DMS114 treated with DMSO at 0.1 percent for 48 hours (cell line): Measurements from ENCODE around the gene CAMTA1.
A peak's percentile ranks its signal among the peaks of the same experiment; 100 is the strongest.

Experiments
- DNase-seq: peaks from one replicate; lab custom pipeline; 2025; ENCODE audit not compliant: unreplicated experiment; lab: John Stamatoyannopoulos, UW

Gene CAMTA1

DNA sequence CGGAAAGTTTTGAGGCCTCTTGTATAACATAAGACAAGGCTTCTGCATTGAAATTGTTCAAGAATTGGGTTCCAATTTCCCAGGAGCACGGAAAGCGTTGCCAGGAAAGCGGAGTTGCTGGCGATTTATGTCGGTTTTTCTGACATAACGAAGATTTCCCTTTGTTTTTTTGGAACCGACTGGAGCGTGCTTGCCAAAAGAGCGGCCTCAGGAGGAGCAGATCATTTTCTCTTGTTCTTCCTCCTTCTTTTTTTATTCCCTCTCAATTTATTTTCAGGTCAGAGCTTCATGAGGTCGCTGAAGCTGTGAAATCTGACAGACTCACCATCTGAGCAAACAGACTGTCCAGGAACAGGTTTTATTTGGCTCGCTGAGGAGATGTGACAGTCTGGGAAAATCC, 275.5 kb downstream of the CAMTA1 start:
- DNase-seq: no peak

DNA sequence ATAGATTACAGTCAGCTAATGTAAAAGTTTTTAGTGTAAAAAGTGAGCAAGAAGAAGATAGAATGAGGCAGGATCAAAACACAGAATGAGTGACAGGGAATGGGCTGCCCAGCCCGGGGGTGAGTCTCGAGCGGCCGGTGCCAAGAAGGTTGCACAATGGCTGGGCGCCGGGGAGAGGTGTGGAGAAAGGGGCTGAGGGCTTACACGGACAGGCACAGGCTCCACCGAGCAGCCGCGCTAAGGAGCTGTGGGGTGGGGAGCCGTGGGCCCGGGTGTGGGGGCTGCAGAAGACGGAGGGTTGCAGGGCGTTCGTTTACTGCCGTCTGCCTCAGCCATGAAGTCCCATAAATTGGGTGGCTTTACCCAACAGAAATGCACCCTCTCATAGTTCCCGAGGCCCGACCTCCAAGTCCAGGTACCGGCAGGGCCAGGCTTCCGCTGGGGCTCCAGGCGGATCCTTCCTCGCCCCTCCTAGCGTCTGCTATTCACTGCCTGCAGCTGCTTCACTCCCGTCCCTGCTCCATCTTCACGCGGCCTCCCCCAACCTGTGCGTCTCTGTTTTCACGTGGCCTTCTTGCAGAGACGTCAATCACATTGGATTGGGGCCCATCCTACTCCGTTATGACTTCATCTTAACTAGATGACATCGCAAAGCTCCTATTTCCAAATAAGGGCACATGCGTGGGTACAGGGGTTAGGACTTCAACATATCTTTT, 277.2 kb downstream of the CAMTA1 start:
- DNase-seq: no peak

DNA sequence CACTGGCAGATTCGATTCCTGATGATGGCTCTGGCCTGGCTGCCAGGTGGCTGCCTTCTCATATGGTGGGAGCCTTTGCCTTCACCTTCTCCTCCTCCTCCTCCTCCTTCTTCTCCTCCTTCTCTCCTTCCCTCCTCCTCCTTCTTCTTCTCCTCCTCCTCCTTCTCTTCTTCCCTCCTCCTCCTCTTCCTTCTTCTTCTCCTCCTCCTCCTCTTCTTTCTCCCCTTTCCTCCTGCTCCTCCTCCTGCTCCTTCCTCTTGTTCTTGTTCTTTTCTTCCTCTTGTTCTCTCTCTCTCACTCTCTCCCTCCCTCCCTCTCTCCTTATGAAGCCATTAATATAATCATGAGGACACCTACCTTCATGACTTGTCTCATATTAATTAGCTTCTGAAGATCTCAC, 278.7 kb downstream of the CAMTA1 start:
- DNase-seq: no peak

GRCh38 chr1:7068552-7068951, 283.3 kb downstream of the CAMTA1 start:
- DNase-seq: no peak

GRCh38 chr1:7069931-7070330, 284.7 kb downstream of the CAMTA1 start:
- DNase-seq: peak; percentile 3

- DNase-seq: peak; percentile 43
Measured at GRCh38 chr1:7070389-7071029, 285.3 kb downstream of the CAMTA1 start.

DNA sequence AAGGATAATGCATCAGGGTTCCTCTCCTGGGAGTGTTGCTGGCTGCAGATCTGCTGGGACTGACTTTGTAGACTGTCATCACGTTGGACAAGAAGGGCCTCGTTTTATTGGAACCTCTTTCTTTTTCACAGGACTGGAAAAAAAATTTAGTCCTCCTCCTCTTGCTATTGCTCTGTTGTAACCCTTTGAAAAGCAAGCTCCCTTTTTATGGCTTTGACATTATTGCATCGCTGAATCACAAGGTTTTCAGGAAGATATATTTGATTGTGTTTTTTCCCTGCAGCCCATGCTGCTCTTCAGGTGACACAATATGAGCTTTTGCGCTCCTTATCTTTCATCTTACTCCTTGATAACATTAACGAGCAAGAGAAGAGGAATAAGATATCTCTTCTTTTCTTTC, 290.9 kb downstream of the CAMTA1 start:
- no peak for DNase-seq

- no peak for DNase-seq
Measured at GRCh38 chr1:7076572-7076971, 291.3 kb downstream of the CAMTA1 start.

GRCh38 chr1:7077136-7077535, 291.9 kb downstream of the CAMTA1 start:
- DNase-seq: no peak

DNA sequence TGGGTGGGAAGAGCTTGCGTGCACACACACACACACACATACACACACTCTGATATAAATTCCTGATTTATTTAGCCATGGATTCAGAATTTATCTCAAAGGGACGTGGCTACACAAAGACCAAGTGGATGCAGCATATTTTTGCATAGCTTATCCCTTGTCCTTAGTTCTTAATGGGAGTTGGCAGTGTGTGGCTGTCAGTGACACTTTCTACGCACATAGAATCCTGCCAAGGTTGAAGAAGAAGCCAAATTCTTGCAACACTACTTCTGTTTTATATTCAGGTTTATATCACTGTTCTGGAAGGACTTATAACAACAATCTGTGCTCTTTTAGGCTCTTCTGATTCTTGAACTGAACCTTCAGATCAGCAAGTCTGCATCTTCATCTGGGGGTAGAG, 292.7 kb downstream of the CAMTA1 start:
- no peak for DNase-seq

DNA sequence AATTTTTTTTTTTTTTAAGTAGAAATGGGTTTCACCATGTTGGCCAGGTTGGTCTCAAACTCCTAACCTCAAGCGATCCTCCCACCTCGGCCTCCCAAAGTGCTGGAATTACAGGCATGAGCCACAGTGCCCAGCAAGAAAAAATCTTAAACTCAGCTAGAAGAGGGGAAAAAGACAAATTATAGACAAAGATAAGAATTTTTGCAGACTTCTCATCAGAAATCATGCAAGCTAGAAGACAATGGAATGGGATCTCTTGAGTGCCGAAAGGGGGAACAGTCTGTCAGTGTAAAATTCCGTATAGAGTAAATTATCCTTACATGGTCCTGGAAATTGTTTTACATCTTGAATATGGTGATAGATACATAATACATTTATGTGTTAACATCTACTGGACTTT, 294.4 kb downstream of the CAMTA1 start:
- DNase-seq: no peak

- DNase-seq: no peak
Measured at GRCh38 chr1:7084232-7084894, 299.1 kb downstream of the CAMTA1 start.

GRCh38 chr1:7085521-7085920, 300.3 kb downstream of the CAMTA1 start:
- no peak for DNase-seq

DNA sequence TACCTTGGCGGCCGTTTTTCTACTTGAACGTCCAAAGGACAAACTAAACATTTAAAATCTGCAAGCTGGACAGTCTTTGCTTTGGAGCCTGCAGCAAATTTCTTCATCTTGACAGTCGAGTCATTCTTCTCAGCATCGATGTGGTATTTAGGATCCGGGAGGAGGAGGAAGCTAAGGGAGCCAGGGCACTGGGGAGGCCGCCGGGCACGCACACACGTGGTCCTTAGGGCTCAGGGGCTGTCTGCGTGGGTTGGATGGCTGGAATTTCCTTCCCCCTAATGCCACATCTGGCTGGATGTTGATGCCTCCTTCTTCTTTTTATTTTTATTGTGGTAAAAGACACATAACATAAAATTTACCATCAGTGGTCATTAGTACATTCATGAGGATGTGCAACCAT, 300.9 kb downstream of the CAMTA1 start:
- DNase-seq: no peak

DNA sequence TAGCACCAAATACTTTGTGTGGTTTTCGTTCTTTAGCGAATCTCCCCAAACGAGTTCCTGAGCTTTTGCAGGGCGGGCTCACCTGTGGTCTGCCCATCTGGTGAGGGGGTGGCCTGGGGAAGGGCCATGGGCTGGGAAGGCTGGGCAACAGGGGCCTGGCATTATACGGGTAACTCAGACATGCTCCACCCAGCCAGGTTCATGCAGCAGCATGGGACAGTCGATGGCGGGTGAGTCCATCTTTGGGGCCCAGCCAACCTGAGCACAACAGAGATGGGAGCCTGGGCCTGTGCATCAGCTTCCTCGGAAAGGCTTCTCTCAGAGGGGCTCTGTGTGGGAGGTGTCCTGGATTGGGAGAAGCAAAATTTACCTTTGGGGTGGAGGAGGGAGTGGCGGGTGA, 302.6 kb downstream of the CAMTA1 start:
- DNase-seq: no peak

- no peak for DNase-seq
Measured at GRCh38 chr1:7089497-7089896, 304.2 kb downstream of the CAMTA1 start.

DNA sequence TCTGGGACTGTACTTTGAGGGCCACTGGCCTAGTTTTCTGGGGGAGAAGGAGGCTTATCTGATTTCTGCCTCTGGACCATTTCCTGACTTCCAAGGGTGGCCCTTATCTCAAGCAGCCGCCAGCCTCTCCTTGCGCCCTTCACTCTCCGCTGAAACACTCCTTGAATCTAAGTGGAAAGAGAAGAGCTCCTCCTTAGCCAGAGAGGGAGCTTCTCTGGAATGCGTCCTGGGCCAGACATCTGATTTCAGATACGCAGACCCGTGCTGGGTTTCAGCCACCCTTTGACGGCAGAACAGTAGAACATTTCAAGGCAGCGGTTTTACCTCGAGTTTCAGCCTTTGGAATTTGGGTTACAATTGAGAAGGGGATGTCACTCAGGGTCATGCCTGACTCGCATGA, 308.0 kb downstream of the CAMTA1 start:
- no peak for DNase-seq

- no peak for DNase-seq
Measured at GRCh38 chr1:7094086-7094485, 308.8 kb downstream of the CAMTA1 start.

DNA sequence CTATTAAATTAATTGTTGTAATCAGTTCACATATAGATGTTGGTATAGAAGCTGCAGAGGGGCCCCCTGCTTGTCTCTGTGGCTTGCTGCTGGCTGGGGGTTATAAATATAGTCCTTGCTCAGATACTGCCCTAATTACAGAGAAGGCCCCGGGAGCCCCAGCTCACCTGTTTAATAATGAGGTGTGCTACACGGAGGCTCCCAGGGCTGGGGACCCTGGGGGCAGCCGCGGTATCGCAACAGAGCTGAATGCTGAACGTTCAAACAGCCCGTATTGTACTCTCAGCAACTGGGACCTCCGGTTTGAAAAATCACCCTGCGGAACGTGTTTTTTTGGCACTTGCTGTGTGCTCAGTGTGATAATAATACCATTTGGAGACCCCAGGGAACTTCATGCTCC, 309.3 kb downstream of the CAMTA1 start:
- DNase-seq: no peak

DNA sequence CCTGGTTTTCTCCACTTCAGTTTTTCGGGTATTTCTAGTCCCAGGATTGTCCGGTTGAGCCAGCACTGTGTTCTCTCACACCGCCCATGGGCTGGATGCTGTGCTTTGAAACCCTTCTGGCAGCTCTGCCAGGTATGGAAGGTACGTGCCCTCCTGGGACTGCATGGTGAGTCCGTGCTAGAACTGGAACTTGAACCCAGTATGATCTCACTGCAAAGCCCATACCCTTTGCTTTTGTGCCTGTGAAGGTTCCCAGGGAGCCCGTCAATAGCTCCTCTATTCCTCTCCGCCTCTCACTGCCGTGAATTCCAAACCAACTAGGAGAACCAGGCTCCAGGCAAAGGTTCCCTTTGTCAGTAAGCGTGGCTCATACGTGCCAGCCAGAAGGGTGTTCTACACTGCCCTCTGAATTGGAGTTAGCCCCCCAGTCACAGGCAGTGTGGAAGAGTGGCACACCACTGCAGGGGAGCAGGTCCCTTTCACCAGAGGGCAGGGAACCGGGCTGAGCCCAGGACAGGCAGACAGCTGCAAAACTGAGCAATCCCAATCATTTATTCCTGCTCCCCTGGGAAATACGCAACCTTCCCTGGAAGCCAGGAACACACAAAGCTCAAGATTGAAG, 310.2 kb downstream of the CAMTA1 start:
- no peak for DNase-seq

DNA sequence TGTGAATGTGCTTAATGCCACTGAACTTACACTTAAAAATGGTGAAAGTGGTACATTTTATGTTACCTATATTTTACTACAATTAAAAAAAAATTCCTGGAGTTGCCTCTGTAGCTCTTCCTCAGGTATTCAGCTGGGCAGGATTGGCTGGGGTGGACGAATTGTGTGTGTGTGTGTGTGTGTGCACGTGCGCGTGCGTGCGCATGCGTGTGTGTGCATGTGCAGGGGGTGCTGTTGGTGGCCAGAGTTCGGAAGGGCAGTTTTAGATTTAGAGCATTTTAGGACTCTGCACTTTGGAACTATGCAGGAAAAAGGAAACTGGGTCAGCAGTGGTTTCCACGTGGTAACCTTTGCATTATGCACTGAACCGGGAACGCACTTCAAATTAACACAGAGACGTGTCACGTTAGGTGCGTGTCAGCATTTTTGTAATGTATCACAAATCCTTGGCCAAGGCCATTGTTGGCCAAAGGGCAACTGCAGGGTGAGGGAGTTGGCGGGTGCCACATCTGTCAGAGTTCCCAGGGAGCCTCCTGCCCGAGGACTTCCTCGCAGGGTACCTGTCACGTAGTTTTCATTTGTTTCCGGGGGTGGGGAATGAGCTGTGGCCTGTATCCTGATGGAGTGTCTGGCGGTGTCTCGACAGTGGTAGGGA, 312.8 kb downstream of the CAMTA1 start:
- DNase-seq: no peak
